Naive thymus-derived CD4-positive, alpha-beta T cell (primary cell): ENCODE measurements around the gene MDFI. TPM values are rescaled to one million over a fixed set of nuclear protein-coding genes. Genes with fewer than 3 reads are reported as not detected.

ENCODE experiments used
- ATAC-seq: fragments of 150-1000 bp; cut with Tn5 transposase; 2 replicates; pipeline ENCODE4 v1.10.0; 2021; ENCODE audit warnings: mild to moderate bottlenecking, moderate library complexity
- CTCF ChIA-PET: fragments of 350-600 bp; sonication (Branson Sonifier 250); formaldehyde crosslinking; loops from one replicate; lab custom pipeline; 2021; ENCODE audit warnings: antibody characterized with exemption; lab: Charles Lee
- POLR2A ChIA-PET: fragments of 350-600 bp; sonication (Branson Sonifier 250); formaldehyde crosslinking; loops from one replicate; lab custom pipeline; 2021; ENCODE audit warnings: antibody characterized with exemption, inconsistent platforms; lab: Charles Lee
- DNase-seq, 9 donors: peaks; one replicate each; pipeline versions ENCODE4 v3.0.0 to v3.0.0-alpha.2; 2020 to 2022; ENCODE audit warnings: mixed read lengths in 1 of 9
- H3K27ac ChIP-seq: one replicate; pipeline ENCODE4 v1.7.0; 2013; ENCODE audit warnings: mild to moderate bottlenecking, low read depth, low read length, moderate library complexity
- H3K27me3 ChIP-seq, 2 donors: one replicate each; pipeline ENCODE4 v1.7.0; 2013; ENCODE audit warnings: low read length in 2 of 2, mild to moderate bottlenecking in 2 of 2, moderate library complexity in 2 of 2; ENCODE audit not compliant: control insufficient read depth in 2 of 2, insufficient read depth in 2 of 2
- H3K36me3 ChIP-seq, 3 experiments: 1 replicate in 2 of 3; 2 replicates in 1 of 3; pipeline ENCODE4 v1.7.0; 2013; ENCODE audit warnings: low read length in 3 of 3, mild to moderate bottlenecking in 3 of 3, moderate library complexity in 1 of 3; ENCODE audit not compliant: insufficient read depth in 3 of 3, control insufficient read depth in 2 of 3
- H3K4me1 ChIP-seq, 2 donors: one replicate each; pipeline ENCODE4 v1.7.0; 2013; ENCODE audit warnings: low read length in 2 of 2, mild to moderate bottlenecking in 2 of 2, moderate library complexity in 1 of 2; ENCODE audit not compliant: control insufficient read depth in 2 of 2, insufficient read depth in 2 of 2
- H3K4me3 ChIP-seq: 2 replicates; pipeline ENCODE4 v1.7.0; 2013; ENCODE audit warnings: mild to moderate bottlenecking, low read length
- H3K9me3 ChIP-seq, 3 experiments: 1 replicate in 2 of 3; 2 replicates in 1 of 3; pipeline ENCODE4 v1.7.0; 2013; ENCODE audit warnings: low read length in 3 of 3; ENCODE audit not compliant: control insufficient read depth in 2 of 3
- H3K27ac Mint-ChIP-seq, 9 donors: one replicate each; pipeline ENCODE4 v1.8.0; 2020 to 2022; ENCODE audit warnings: mixed read lengths in 9 of 9, mild to moderate bottlenecking in 8 of 9, moderate library complexity in 5 of 9, inconsistent platforms in 2 of 9
- H3K27me3 Mint-ChIP-seq, 5 donors: one replicate each; pipeline ENCODE4 v1.8.0; 2021 to 2022; ENCODE audit warnings: mixed read lengths in 5 of 5, mild to moderate bottlenecking in 1 of 5
- H3K36me3 Mint-ChIP-seq, 5 donors: one replicate each; pipeline ENCODE4 v1.8.0; 2020 to 2022; ENCODE audit warnings: mixed read lengths in 5 of 5, mild to moderate bottlenecking in 3 of 5, inconsistent platforms in 1 of 5
- H3K4me1 Mint-ChIP-seq, 7 donors: one replicate each; pipeline ENCODE4 v1.8.0; 2020 to 2022; ENCODE audit warnings: mixed read lengths in 7 of 7, mild to moderate bottlenecking in 3 of 7, inconsistent platforms in 1 of 7
- H3K4me3 Mint-ChIP-seq, 10 donors: one replicate each; pipeline ENCODE4 v1.8.0; 2020 to 2022; ENCODE audit warnings: mild to moderate bottlenecking in 10 of 10, mixed read lengths in 10 of 10, moderate library complexity in 6 of 10, inconsistent platforms in 2 of 10
- H3K9me3 Mint-ChIP-seq, 11 donors: one replicate each; pipeline ENCODE4 v1.8.0; 2020 to 2022; ENCODE audit warnings: mixed read lengths in 11 of 11, mild to moderate bottlenecking in 4 of 11, inconsistent platforms in 1 of 11, moderate library complexity in 1 of 11
- intact Hi-C, 2 donors: fragments of 100-400 bp; cut with micrococcal nuclease; formaldehyde crosslinking; loops; one replicate each; pipeline ENCODE4 v1.15.1; 2023
- polyA plus RNA-seq, 2 donors: library from polyadenylated mRNA; unstranded; fragments of 300-500 nt; fragmentation: Illumina TruSeq; gene quantifications; one replicate each; pipeline ENCODE4 v1.2.3, GENCODE V29; 2021
- total RNA-seq, 6 experiments: library from RNA in 5 of 6; stranded (reverse) in 5 of 6; gene quantifications; 1 replicate in 5 of 6; 2 replicates in 1 of 6; pipeline ENCODE4 v1.2.3 and lab custom pipeline; 2021 to 2026

MDFI gene
- total and polyA plus RNA-seq, 7 experiments from 2014 or later, result not detected

GRCh38 chr6:41625442-41625841 lies 12.8 kb upstream of the MDFI start:
- Mint-ChIP-seq H3K36me3 (peaks cover 0 to 19% (median 8%) of the 10 kb centered on the region in 5 donors), H3K9me3 (peaks cover 2 to 40% (median 21%) of the 10 kb centered on the region in 11 donors), H3K4me1 (peaks cover 10 to 17% (median 12%) of the 10 kb centered on the region in 7 donors), H3K4me3 (peak overlapping the region in 5 of 10 donors; percentile 8 to 56 (median 36)), H3K27ac (peak overlapping the region in 2 of 9 donors; percentile 24 to 46), H3K27me3 (peaks cover 0 to 25% (median 12%) of the 10 kb centered on the region in 5 donors)
- no peak overlapping the region for H3K27ac ChIP-seq
- H3K27me3 ChIP-seq, result peaks cover 0 to 2% of the 10 kb centered on the region in 2 donors
- ATAC-seq, result peak; percentile 20
- CTCF ChIA-PET, result no interaction called here
- no peaks in the 10 kb centered on the region for H3K36me3 ChIP-seq
- DNase-seq, result peak in 1 of 9 donors; percentile 16
- POLR2A ChIA-PET, result no interaction called here
- H3K9me3 ChIP-seq, result peaks cover 0 to 7% (median 0%) of the 10 kb centered on the region in 3 experiments
- intact Hi-C loops, result no loop called here
- no peak overlapping the region for H3K4me3 ChIP-seq
- peaks cover 0 to 13% of the 10 kb centered on the region in 2 donors for H3K4me1 ChIP-seq

DNA sequence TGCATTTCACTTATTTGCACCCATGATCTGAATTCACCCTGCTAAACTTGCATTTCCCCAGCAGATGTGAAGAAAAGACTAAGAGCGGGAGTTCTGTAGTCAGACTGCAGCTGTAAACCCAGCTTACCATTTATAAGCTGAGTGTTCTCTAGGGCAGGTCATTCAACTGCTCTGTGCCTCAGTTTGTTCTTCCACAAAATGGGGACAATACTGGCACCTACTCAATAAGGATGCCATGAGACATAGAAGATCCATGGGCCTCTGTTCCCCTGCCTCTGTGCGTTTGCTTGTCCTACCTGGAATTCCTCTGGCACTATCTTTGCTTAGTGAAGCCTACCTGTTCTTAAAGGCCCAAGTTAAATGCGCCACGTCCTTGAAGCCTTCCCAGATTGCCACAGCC lies 12.2 kb upstream of the MDFI start:
- peaks cover 0 to 3% (median 0%) of the 10 kb centered on the region in 3 experiments for H3K9me3 ChIP-seq
- intact Hi-C loops, result no loop called here
- ChIA-PET CTCF (no interaction called here), POLR2A (no interaction called here)
- H3K4me3 Mint-ChIP-seq, result peak overlapping the region in 2 of 10 donors; percentile 56
- peaks cover 0 to 19% (median 8%) of the 10 kb centered on the region in 5 donors for H3K36me3 Mint-ChIP-seq
- no peak overlapping the region for H3K27ac Mint-ChIP-seq
- H3K9me3 Mint-ChIP-seq, result peaks cover 2 to 34% (median 21%) of the 10 kb centered on the region in 11 donors
- H3K4me1 Mint-ChIP-seq, result peaks cover 10 to 17% (median 12%) of the 10 kb centered on the region in 7 donors
- ATAC-seq, result no peak
- DNase-seq, result no peak
- H3K27ac ChIP-seq, result no peak overlapping the region
- no peak overlapping the region for H3K4me3 ChIP-seq
- H3K36me3 ChIP-seq, result no peaks in the 10 kb centered on the region
- peaks cover 0 to 2% of the 10 kb centered on the region in 2 donors for H3K27me3 ChIP-seq
- H3K27me3 Mint-ChIP-seq, result peaks cover 0 to 23% (median 8%) of the 10 kb centered on the region in 5 donors
- peaks cover 0 to 13% of the 10 kb centered on the region in 2 donors for H3K4me1 ChIP-seq

DNA sequence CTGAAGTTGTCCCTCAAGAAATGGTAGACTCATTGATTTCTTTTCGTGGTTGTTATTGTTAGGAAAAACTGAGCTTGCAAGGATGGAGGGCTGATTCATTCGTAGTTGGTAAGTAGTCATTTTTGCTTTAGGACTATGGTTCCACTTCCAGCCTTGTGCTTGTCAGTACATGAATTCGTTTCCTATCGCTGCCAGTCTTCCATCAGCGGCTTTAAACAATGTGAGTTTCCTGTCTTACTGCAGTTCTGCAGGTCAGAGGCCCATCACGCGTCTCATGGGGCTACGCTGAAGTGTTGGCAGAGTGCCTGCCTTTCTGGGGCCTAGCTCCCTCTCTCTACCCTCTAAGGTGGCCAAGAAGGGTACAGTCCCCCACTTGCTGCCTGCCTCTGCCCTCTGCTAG lies 11.4 kb upstream of the MDFI start:
- intact Hi-C loops, result no loop called here
- Mint-ChIP-seq H3K4me1 (peaks cover 10 to 17% (median 12%) of the 10 kb centered on the region in 7 donors), H3K4me3 (peak overlapping the region in 1 of 10 donors; percentile 6), H3K9me3 (peaks cover 0 to 25% (median 12%) of the 10 kb centered on the region in 11 donors), H3K36me3 (peaks cover 0 to 10% (median 8%) of the 10 kb centered on the region in 5 donors), H3K27me3 (peaks cover 0 to 22% (median 6%) of the 10 kb centered on the region in 5 donors), H3K27ac (peak overlapping the region in 1 of 9 donors; percentile 21)
- CTCF ChIA-PET, result interaction anchor here (0.6 kb wide), 1 partner anchor 1759 kb away, joined by 3 read pairs; no protein-coding TSS in a partner anchor
- Histone ChIP-seq H3K4me1 (peaks cover 0 to 13% of the 10 kb centered on the region in 2 donors), H3K9me3 (no peaks in the 10 kb centered on the region), H3K27me3 (peaks cover 0 to 2% of the 10 kb centered on the region in 2 donors), H3K27ac (no peak overlapping the region), H3K36me3 (no peaks in the 10 kb centered on the region), H3K4me3 (no peak overlapping the region)
- POLR2A ChIA-PET, result interaction anchor here (0.7 kb wide), 1 partner anchor 196 kb away, joined by 3 read pairs; no protein-coding TSS in a partner anchor
- no peak for DNase-seq
- ATAC-seq, result no peak

DNA sequence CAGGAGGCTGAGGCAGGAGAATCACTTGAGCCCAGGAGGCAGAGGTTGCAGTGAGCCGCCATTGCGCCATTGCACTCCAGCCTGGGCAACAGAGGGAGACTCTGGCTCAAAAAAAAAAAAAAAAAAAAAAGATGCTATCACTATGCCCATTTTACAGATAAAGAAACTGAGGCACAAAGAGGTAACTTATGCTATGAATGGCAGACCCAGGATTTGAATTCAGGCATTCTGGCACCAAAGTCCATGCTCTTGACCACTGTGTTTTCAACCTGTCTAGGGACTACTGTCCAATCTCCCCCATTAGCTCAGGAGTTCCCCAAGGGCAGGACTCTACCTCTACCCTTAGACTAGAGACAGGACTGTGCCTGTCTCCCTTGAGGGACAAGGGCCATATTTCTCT lies 9.1 kb upstream of the MDFI start:
- ChIA-PET CTCF (no interaction called here), POLR2A (no interaction called here)
- Histone ChIP-seq H3K27ac (no peak overlapping the region), H3K4me3 (no peak overlapping the region), H3K36me3 (no peaks in the 10 kb centered on the region), H3K9me3 (no peaks in the 10 kb centered on the region), H3K4me1 (peaks cover 0 to 13% of the 10 kb centered on the region in 2 donors), H3K27me3 (no peaks in the 10 kb centered on the region)
- DNase-seq (no peak), ATAC-seq (no peak)
- intact Hi-C loops, result no loop called here
- Mint-ChIP-seq H3K27me3 (peaks cover 5 to 25% (median 8%) of the 10 kb centered on the region in 5 donors), H3K36me3 (peaks cover 0 to 9% (median 0%) of the 10 kb centered on the region in 5 donors), H3K4me1 (peaks cover 10 to 17% (median 12%) of the 10 kb centered on the region in 7 donors), H3K4me3 (no peak overlapping the region), H3K27ac (no peak overlapping the region), H3K9me3 (peaks cover 0 to 17% (median 10%) of the 10 kb centered on the region in 11 donors)

GRCh38 chr6:41630069-41630468 lies 8.2 kb upstream of the MDFI start:
- H3K36me3 ChIP-seq, result no peaks in the 10 kb centered on the region
- no peaks in the 10 kb centered on the region for H3K9me3 ChIP-seq
- intact Hi-C loops, result no loop called here
- H3K4me1 Mint-ChIP-seq, result peaks cover 7 to 13% (median 8%) of the 10 kb centered on the region in 7 donors
- ATAC-seq (no peak), DNase-seq (no peak)
- peaks cover 7 to 33% (median 14%) of the 10 kb centered on the region in 5 donors for H3K27me3 Mint-ChIP-seq
- peaks cover 0 to 10% of the 10 kb centered on the region in 2 donors for H3K4me1 ChIP-seq
- no peak overlapping the region for H3K27ac ChIP-seq
- H3K4me3 ChIP-seq, result no peak overlapping the region
- H3K27ac Mint-ChIP-seq, result no peak overlapping the region
- ChIA-PET POLR2A (no interaction called here), CTCF (interaction anchor here (0.7 kb wide), 1 partner anchor 1901 kb away, joined by 3 read pairs; no protein-coding TSS in a partner anchor)
- H3K9me3 Mint-ChIP-seq, result peaks cover 0 to 14% (median 7%) of the 10 kb centered on the region in 11 donors
- no peaks in the 10 kb centered on the region for H3K27me3 ChIP-seq
- H3K36me3 Mint-ChIP-seq, result peaks cover 0 to 8% (median 0%) of the 10 kb centered on the region in 5 donors
- no peak overlapping the region for H3K4me3 Mint-ChIP-seq

DNA sequence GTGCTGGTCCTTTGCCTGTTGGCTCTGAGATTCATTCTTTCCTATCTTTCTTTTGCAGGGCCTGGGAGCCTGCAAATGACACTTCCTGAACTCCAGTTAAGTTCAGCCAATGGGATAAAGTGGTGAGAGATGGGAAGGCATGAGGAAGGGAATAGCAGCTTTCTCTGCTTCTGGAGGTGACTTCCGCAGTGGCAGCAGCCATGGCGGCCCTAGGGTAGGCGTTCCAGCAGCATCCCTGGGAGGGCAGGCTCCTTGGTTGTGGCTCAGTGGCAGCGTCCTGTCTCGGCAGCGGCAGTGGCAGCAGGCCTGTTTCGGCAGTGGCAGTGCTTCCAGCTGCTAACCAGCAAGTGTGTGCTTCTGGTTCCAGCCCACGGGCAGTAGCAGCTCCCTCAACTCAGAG lies 7.3 kb upstream of the MDFI start:
- Histone ChIP-seq H3K4me1 (peaks cover 0 to 1% of the 10 kb centered on the region in 2 donors), H3K9me3 (no peaks in the 10 kb centered on the region), H3K27ac (no peak overlapping the region), H3K4me3 (no peak overlapping the region), H3K27me3 (no peaks in the 10 kb centered on the region), H3K36me3 (no peaks in the 10 kb centered on the region)
- DNase-seq (no peak), ATAC-seq (no peak)
- POLR2A ChIA-PET, result no interaction called here
- Mint-ChIP-seq H3K4me1 (peaks cover 0 to 4% (median 0%) of the 10 kb centered on the region in 7 donors), H3K36me3 (peaks cover 0 to 4% (median 0%) of the 10 kb centered on the region in 5 donors), H3K4me3 (no peak overlapping the region), H3K9me3 (peaks cover 0 to 6% (median 2%) of the 10 kb centered on the region in 11 donors), H3K27me3 (peaks cover 13 to 39% (median 20%) of the 10 kb centered on the region in 5 donors), H3K27ac (no peak overlapping the region)
- CTCF ChIA-PET, result interaction anchor here (0.7 kb wide), 1 partner anchor 1902 kb away, joined by 3 read pairs; no protein-coding TSS in a partner anchor
- intact Hi-C loops, result no loop called here
